AG04450 (cell line): ENCODE data around the gene CDH4. TPM values are rescaled to one million over a fixed set of nuclear protein-coding genes. Genes with fewer than 3 reads are reported as not detected.

ENCODE experiments used
- CTCF ChIA-PET: fragments of 300-600, 350-600 bp; formaldehyde crosslinking; extraction: SDS; loops from one replicate; lab custom pipeline; 2022; ENCODE audit warnings: antibody characterized with exemption, inconsistent platforms; lab: Charles Lee
- POLR2A ChIA-PET: fragments of 350-600 bp; formaldehyde crosslinking; extraction: SDS; loops from one replicate; lab custom pipeline; 2021; ENCODE audit warnings: antibody characterized with exemption, inconsistent platforms; lab: Yijun Ruan, JAX
- DNase-seq: peaks from one replicate; pipeline ENCODE4 v3.0.0-alpha.2; 2011; ENCODE audit warnings: low read depth, low spot score
- H3K27ac ChIP-seq: one replicate; pipeline ENCODE4 v1.5.1; 2012; ENCODE audit warnings: low read depth, low read length, control low read depth
- H3K27me3 ChIP-seq: one replicate; pipeline ENCODE4 v1.6.0; 2012; ENCODE audit warnings: low read length; ENCODE audit not compliant: control insufficient read depth, insufficient read depth
- H3K4me3 ChIP-seq: 2 replicates; pipeline ENCODE4 v1.5.1; 2011; ENCODE audit warnings: mild to moderate bottlenecking, low read depth, low read length, control low read depth
- H3K9me3 ChIP-seq: 2 replicates; pipeline ENCODE4 v1.5.1; 2012; ENCODE audit warnings: low read length; ENCODE audit not compliant: control insufficient read depth, insufficient read depth
- CTCF ChIP-seq: IDR thresholded peaks from 2 replicates; pipeline ENCODE4 v1.5.1; 2011; ENCODE audit warnings: low read depth, low read length, control low read depth, inconsistent platforms
- polyA plus RNA-seq: library from polyadenylated mRNA; depleted of rRNA; stranded (reverse); fragments of >200 nt; gene quantifications from 2 replicates; pipeline ENCODE4 v1.2.3, GENCODE V29; 2011

The CDH4 gene
- polyA plus RNA-seq, 1 experiment = 1.6 TPM

GRCh38 chr20:61734733-61735502 lies 482.9 kb downstream of the CDH4 start:
- Histone ChIP-seq H3K9me3 (no peaks in the 10 kb centered on the region; the same call in 1 of the 2 replicates), H3K4me3 (no peak overlapping the region), H3K27me3 (peaks cover 7% of the 10 kb centered on the region), H3K27ac (no peak overlapping the region)
- ChIA-PET POLR2A (no interaction called here), CTCF (no interaction called here)
- DNase-seq = no peak
- no peak for TF ChIP-seq CTCF

- CTCF ChIA-PET = no interaction called here
- POLR2A ChIA-PET = no interaction called here
These were observed 483.4 kb downstream of the CDH4 start for GRCh38 chr20:61735503-61735785.

DNA sequence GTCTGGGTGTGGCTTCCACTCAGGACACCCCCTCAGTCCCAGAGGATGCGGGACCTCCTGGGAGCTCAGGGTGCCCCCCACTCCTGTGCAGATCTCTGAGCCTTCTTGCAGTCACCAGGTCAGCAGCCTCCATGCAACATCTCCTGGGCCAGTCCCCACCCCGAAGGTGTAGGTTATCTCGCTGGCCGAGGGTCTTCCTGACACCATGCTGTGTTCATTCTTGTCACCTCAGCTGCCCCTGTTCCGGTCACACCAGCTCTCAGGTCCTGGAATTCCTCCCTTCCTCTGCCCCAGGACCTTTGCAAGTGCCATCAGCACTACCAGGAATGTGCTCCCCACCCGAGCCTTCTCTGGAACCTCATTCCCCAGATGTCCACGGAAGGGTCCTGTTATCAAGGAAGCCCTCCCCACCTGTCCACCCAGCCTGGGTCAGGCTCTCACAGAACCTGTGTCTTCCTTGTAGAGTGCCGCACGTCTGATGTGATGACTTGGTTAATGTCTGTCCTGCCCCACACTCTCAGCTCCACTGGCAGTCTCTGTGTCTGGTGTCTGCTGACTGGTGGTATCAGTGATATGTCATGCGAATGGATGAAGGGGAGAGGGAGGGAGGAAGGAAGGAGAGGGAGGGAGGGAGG lies 484.1 kb downstream of the CDH4 start:
- H3K27ac ChIP-seq = no peak overlapping the region
- H3K4me3 ChIP-seq = no peak overlapping the region
- CTCF ChIA-PET = no interaction called here
- POLR2A ChIA-PET = no interaction called here
- no peak for TF ChIP-seq CTCF
- no peak for DNase-seq
- peaks cover 7% of the 10 kb centered on the region for H3K27me3 ChIP-seq
- H3K9me3 ChIP-seq = no peaks in the 10 kb centered on the region; the same call in 1 of the 2 replicates

More at GRCh38 chr20:61735503-61735785, 483.4 kb downstream of the CDH4 start:
- TF ChIP-seq CTCF = no peak
- H3K27me3 ChIP-seq = peaks cover 7% of the 10 kb centered on the region
- no peak for DNase-seq
- H3K9me3 ChIP-seq = no peaks in the 10 kb centered on the region; the same call in 1 of the 2 replicates
- H3K27ac ChIP-seq = no peak overlapping the region
- H3K4me3 ChIP-seq = no peak overlapping the region

- Histone ChIP-seq H3K9me3 (no peaks in the 10 kb centered on the region; the same call in 1 of the 2 replicates), H3K27ac (no peak overlapping the region), H3K4me3 (no peak overlapping the region), H3K27me3 (peaks cover 7% of the 10 kb centered on the region)
- no peak for DNase-seq
- ChIA-PET CTCF (no interaction called here), POLR2A (no interaction called here)
- TF ChIP-seq CTCF = no peak
These were observed 484.8 kb downstream of the CDH4 start for GRCh38 chr20:61736751-61737310.

- no peak for TF ChIP-seq CTCF
- POLR2A ChIA-PET = no interaction called here
- no peak for DNase-seq
- H3K27me3 ChIP-seq = peaks cover 7% of the 10 kb centered on the region
- CTCF ChIA-PET = no interaction called here
- H3K9me3 ChIP-seq = no peaks in the 10 kb centered on the region; the same call in 1 of the 2 replicates
- H3K4me3 ChIP-seq = no peak overlapping the region
- H3K27ac ChIP-seq = no peak overlapping the region
These were observed 485.3 kb downstream of the CDH4 start for GRCh38 chr20:61737346-61737745.
